HG02884 (cell line): ENCODE data around the gene UBE3D.
"Not testable (repeated sequence)": the region's sequence is repeated elsewhere in the genome, so short reads cannot be mapped to it uniquely, and the experiment has no call there.

ENCODE experiments used
- ATAC-seq: cut with Tn5 transposase; IDR thresholded peaks from one replicate; pipeline ENCODE4 v1.9.1; 2021; ENCODE audit warnings: mild to moderate bottlenecking, moderate library complexity; ENCODE audit not compliant: unreplicated experiment

The UBE3D gene

GRCh38 chr6:82878812-82879211, 186.8 kb downstream of the UBE3D start:
- ATAC-seq = no peak

GRCh38 chr6:82877213-82878195, 188.1 kb downstream of the UBE3D start:
- no peak for ATAC-seq

- no peak for ATAC-seq
Observed at GRCh38 chr6:82875573-82876185, 190.0 kb downstream of the UBE3D start.

- ATAC-seq = no peak
Observed at GRCh38 chr6:82874867-82875266, 190.8 kb downstream of the UBE3D start.

- ATAC-seq = no peak
Observed at GRCh38 chr6:82872185-82872584, 193.5 kb downstream of the UBE3D start.

- no peak for ATAC-seq
Observed at GRCh38 chr6:82870582-82871172, 195.0 kb downstream of the UBE3D start.

- no peak for ATAC-seq
Observed at GRCh38 chr6:82869493-82869892, 196.1 kb downstream of the UBE3D start.

- ATAC-seq = no peak
Observed at GRCh38 chr6:82867946-82868345, 197.7 kb downstream of the UBE3D start.

- no peak for ATAC-seq
Observed at GRCh38 chr6:82866446-82866845, 199.2 kb downstream of the UBE3D start.

- no peak for ATAC-seq
Observed at GRCh38 chr6:82865461-82865860, 200.2 kb downstream of the UBE3D start.

- ATAC-seq = no peak
Observed at GRCh38 chr6:82863781-82864180, 201.9 kb downstream of the UBE3D start.

- no peak for ATAC-seq
Observed at GRCh38 chr6:82862543-82862942, 203.1 kb downstream of the UBE3D start.

- no peak for ATAC-seq
Observed at GRCh38 chr6:82861121-82861520, 204.5 kb downstream of the UBE3D start.

- ATAC-seq = not testable (repeated sequence)
Observed at GRCh38 chr6:82856077-82856476, 209.6 kb downstream of the UBE3D start.

GRCh38 chr6:82852904-82853303, 212.7 kb downstream of the UBE3D start:
- ATAC-seq = not testable (repeated sequence)

GRCh38 chr6:82843291-82843885, 222.3 kb downstream of the UBE3D start:
- ATAC-seq = no peak

GRCh38 chr6:82842721-82843120, 222.9 kb downstream of the UBE3D start:
- no peak for ATAC-seq
